ENCODE measurements around the gene ESPN. TPM values are rescaled to one million over a fixed set of nuclear protein-coding genes. Genes with fewer than 3 reads are reported as not detected.
"Not testable (repeated sequence)": the region's sequence is repeated elsewhere in the genome, so short reads cannot be mapped to it uniquely, and the experiment has no call there.

The ESPN gene
- total RNA-seq, 4 donors from 2014 or later = 40.2 to 368 (median 157) TPM

DNA sequence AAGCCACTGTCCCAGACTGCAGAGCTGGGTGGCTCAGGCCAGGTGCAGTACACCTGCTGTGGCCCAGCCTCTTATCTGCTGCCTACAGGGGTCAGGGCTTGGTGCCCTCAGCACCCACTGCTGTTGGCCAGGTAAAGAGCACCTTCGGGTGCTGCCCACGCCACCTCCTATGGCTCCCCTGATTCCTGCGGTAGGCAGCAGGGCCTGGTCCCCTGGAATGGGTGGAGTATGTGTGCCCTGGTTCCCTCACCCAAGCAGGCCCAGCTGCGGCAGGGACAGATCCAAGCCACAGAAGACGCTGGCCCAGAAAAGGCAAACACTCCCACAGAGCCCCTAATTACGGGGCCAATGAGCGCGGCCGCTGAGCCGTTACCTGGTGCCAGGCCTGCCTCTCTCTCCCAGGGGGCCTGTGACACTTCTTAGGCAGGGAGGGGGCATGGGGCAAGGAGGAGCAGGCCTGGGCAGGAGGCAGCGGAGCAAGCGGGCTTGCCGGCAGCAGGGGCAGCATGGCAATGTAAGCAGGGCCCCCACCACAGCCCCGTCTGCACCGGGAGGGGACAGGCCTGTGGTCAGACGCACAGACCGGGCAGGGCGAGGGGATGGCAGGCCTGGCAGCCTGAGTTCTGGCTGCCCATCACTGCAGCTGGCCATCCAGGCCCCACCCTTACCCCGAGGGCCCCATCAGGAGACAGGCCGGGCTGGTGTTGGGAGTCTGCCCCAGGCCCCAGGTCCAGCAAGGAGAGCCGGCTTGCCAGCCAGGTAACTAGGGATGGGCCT is 19.0 kb downstream of the ESPN start:
- Histone ChIP-seq H3K9me3 (no peaks in the 10 kb centered on the region), H3K27ac (no peak overlapping the region), H3K36me3 (no peaks in the 10 kb centered on the region), H3K4me3 (no peak overlapping the region), H3K4me1 (peaks cover 10 to 33% (median 32%) of the 10 kb centered on the region in 4 donors), H3K27me3 (peaks cover 51% of the 10 kb centered on the region)
- WGBS, 2 donors (ENCODE audit: low coverage in 1 of 2) = 77% methylated on average over 16 of the region's 21 CpGs; no CpG with 5 or more reads in 1 of the 2 donors
- in situ Hi-C loops (cut with MboI; ENCODE audit: low pct_ligation_motif_present in 1 of 4, low pct_unique_long_range_greater_than_20kb in 1 of 4, low sequenced_read_pairs in 3 of 4) (no loop called here), intact Hi-C loops (cut with DNase I; ENCODE audit: low total_unique reads) (no loop called here)
- DNase-seq = no peak
- TF ChIP-seq, protein P1, sequence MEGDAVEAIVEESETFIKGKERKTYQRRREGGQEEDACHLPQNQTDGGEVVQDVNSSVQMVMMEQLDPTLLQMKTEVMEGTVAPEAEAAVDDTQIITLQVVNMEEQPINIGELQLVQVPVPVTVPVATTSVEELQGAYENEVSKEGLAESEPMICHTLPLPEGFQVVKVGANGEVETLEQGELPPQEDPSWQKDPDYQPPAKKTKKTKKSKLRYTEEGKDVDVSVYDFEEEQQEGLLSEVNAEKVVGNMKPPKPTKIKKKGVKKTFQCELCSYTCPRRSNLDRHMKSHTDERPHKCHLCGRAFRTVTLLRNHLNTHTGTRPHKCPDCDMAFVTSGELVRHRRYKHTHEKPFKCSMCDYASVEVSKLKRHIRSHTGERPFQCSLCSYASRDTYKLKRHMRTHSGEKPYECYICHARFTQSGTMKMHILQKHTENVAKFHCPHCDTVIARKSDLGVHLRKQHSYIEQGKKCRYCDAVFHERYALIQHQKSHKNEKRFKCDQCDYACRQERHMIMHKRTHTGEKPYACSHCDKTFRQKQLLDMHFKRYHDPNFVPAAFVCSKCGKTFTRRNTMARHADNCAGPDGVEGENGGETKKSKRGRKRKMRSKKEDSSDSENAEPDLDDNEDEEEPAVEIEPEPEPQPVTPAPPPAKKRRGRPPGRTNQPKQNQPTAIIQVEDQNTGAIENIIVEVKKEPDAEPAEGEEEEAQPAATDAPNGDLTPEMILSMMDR (IDR thresholded peaks at IDR 0.05) = no peak
- TF ChIP-seq POLR2A (IDR thresholded peaks at IDR 0.05) = no peak
- TF ChIP-seq EP300 (IDR thresholded peaks at IDR 0.05; ENCODE audit: low read depth) = no peak
- no peak for TF ChIP-seq POLR2AphosphoS5 (IDR thresholded peaks at IDR 0.05)

DNA sequence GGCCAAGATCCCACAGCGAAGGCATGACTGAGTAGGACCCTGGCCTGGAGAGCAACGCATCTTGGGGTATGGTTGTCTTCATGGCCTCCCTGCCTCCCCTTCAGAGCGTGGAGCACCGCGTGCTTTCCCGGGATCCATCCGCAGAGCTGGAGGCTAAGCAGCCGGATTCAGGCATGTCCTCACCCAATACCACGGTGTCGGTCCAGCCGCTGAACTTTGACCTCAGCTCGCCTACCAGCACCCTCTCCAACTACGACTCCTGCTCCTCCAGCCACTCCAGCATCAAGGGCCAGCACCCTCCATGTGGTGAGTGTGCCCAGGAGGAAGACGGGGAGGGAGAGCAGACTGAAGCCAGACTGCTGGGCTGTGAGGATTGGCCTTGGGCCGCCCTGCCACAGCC is 19.8 kb downstream of the ESPN start:
- no peaks in the 10 kb centered on the region for H3K36me3 ChIP-seq
- H3K27ac ChIP-seq = no peak overlapping the region
- no peak for TF ChIP-seq POLR2A (IDR thresholded peaks at IDR 0.05)
- no peak for TF ChIP-seq POLR2AphosphoS5 (IDR thresholded peaks at IDR 0.05)
- TF ChIP-seq, protein P1 (IDR thresholded peaks at IDR 0.05) = no peak
- TF ChIP-seq EP300 (IDR thresholded peaks at IDR 0.05; ENCODE audit: low read depth) = no peak
- no peak for DNase-seq
- in situ Hi-C loops (cut with MboI; ENCODE audit: low pct_ligation_motif_present in 1 of 4, low pct_unique_long_range_greater_than_20kb in 1 of 4, low sequenced_read_pairs in 3 of 4) (no loop called here), intact Hi-C loops (cut with DNase I; ENCODE audit: low total_unique reads) (no loop called here)
- peaks cover 52% of the 10 kb centered on the region for H3K27me3 ChIP-seq
- 93% methylated on average over 14 of the region's 15 CpGs; no CpG with 5 or more reads in 1 of the 2 donors for WGBS, 2 donors (ENCODE audit: low coverage in 1 of 2)
- peaks cover 10 to 40% (median 37%) of the 10 kb centered on the region in 4 donors for H3K4me1 ChIP-seq
- H3K4me3 ChIP-seq = no peak overlapping the region
- H3K9me3 ChIP-seq = no peaks in the 10 kb centered on the region

DNA sequence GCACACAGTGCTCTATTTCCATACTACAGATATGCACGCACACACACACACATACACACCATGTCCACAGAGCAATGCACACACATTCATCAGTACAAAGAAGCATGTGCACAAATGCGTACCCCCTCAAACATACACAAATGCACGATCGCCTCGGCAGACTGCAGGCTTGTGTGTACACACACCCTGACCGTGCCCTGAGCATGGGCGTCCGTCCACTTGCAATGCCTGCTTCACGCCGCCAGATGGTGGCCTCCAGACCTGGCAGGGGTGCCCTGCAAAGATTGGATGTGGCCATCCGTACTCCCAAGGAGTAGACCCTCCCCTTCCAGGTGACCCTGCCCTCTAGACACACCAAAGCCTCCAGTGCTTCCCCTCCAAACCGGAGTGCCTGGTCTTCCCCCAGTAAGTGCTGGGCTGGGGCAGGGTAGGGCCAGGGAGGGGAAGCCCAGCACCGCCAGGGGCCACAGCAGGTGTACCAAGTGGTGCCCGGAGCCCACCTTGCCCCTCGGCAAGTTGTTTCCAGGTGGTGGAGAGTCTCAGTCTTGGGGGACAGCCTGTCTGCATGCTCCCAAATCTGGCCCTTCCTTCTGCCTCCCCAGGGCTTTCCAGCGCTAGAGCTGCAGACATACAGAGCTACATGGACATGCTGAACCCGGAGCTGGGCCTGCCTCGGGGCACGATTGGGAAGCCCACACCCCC is 20.6 kb downstream of the ESPN start:
- Histone ChIP-seq H3K27me3 (peaks cover 52% of the 10 kb centered on the region), H3K36me3 (no peaks in the 10 kb centered on the region), H3K4me1 (peaks cover 10 to 44% (median 41%) of the 10 kb centered on the region in 4 donors), H3K4me3 (no peak overlapping the region), H3K27ac (no peak overlapping the region), H3K9me3 (no peaks in the 10 kb centered on the region)
- intact Hi-C loops (cut with DNase I; ENCODE audit: low total_unique reads) (no loop called here), in situ Hi-C loops (cut with MboI; ENCODE audit: low pct_ligation_motif_present in 1 of 4, low pct_unique_long_range_greater_than_20kb in 1 of 4, low sequenced_read_pairs in 3 of 4) (no loop called here)
- TF ChIP-seq, protein P1 (IDR thresholded peaks at IDR 0.05) = peak; percentile 50 to 83 (median 65)
- TF ChIP-seq EP300 (IDR thresholded peaks at IDR 0.05; ENCODE audit: low read depth) = no peak
- peak; percentile 74 for DNase-seq
- WGBS, 2 donors (ENCODE audit: low coverage in 1 of 2) = 39% methylated on average over 19 of the region's 19 CpGs; no CpG with 5 or more reads in 1 of the 2 donors

DNA sequence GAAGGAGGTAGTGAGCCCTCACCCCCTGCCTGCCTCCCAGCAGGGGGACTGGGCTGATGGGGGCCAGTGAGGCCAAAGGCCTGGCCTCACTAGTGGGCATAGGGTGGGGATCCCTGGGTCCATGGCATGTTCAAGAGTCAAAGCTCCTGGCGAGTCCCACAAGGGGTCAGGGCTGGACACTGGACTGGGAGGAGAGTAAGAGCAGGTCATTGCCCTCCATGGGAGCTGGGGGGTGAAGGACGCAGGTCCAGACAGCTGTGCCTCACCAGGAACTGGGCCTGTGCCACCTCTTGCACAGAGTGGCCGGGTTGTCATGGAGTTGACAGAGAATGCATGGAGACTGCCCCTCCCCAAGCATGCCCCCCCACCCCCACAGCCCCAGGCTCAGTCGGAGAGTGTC is 21.4 kb downstream of the ESPN start:
- intact Hi-C loops (cut with DNase I; ENCODE audit: low total_unique reads); DNase-seq; H3K4me3 ChIP-seq; H3K27ac ChIP-seq; H3K9me3 ChIP-seq; in situ Hi-C loops (cut with MboI; ENCODE audit: low pct_ligation_motif_present in 1 of 4, low pct_unique_long_range_greater_than_20kb in 1 of 4, low sequenced_read_pairs in 3 of 4); H3K36me3 ChIP-seq: not testable (repeated sequence)
- peaks cover 52% of the 10 kb centered on the region for H3K27me3 ChIP-seq
- H3K4me1 ChIP-seq = peaks cover 10 to 44% (median 40%) of the 10 kb centered on the region in 4 donors
- WGBS, 2 donors (ENCODE audit: low coverage in 1 of 2) = 65% methylated on average over 3 of the region's 4 CpGs; no CpG with 5 or more reads in 1 of the 2 donors

Data from transverse colon (tissue), 4 donors.